GM21723 (cell line): ENCODE measurements around the gene CADM1.

Source experiments
- ATAC-seq: cut with Tn5 transposase; IDR thresholded peaks from one replicate; pipeline ENCODE4 v1.9.1; 2021; ENCODE audit warnings: mild to moderate bottlenecking, moderate library complexity; ENCODE audit not compliant: unreplicated experiment

The CADM1 gene

GRCh38 chr11:115161876-115162275, 342.3 kb downstream of the CADM1 start:
- no peak for ATAC-seq

GRCh38 chr11:115159207-115159606, 345.0 kb downstream of the CADM1 start:
- ATAC-seq, result no peak

GRCh38 chr11:115158053-115158452, 346.2 kb downstream of the CADM1 start:
- no peak for ATAC-seq

GRCh38 chr11:115157247-115157646, 347.0 kb downstream of the CADM1 start:
- ATAC-seq, result no peak

- no peak for ATAC-seq
These were observed 348.2 kb downstream of the CADM1 start for GRCh38 chr11:115155978-115156377.

- ATAC-seq, result no peak
These were observed 348.9 kb downstream of the CADM1 start for GRCh38 chr11:115155320-115155719.

- ATAC-seq, result no peak
These were observed 349.9 kb downstream of the CADM1 start for GRCh38 chr11:115154355-115154736.

- ATAC-seq, result no peak
These were observed 350.4 kb downstream of the CADM1 start for GRCh38 chr11:115153731-115154354.

- ATAC-seq, result no peak
These were observed 351.1 kb downstream of the CADM1 start for GRCh38 chr11:115153135-115153534.

GRCh38 chr11:115151010-115151409, 353.2 kb downstream of the CADM1 start:
- ATAC-seq, result no peak

- ATAC-seq, result no peak
These were observed 355.5 kb downstream of the CADM1 start for GRCh38 chr11:115148691-115149090.

- no peak for ATAC-seq
These were observed 356.1 kb downstream of the CADM1 start for GRCh38 chr11:115148101-115148500.

- ATAC-seq, result no peak
These were observed 356.9 kb downstream of the CADM1 start for GRCh38 chr11:115147243-115147807.

- no peak for ATAC-seq
These were observed 357.8 kb downstream of the CADM1 start for GRCh38 chr11:115146425-115146824.

GRCh38 chr11:115145324-115145723, 358.9 kb downstream of the CADM1 start:
- no peak for ATAC-seq

GRCh38 chr11:115144914-115145313, 359.3 kb downstream of the CADM1 start:
- ATAC-seq, result no peak

- ATAC-seq, result no peak
These were observed 360.2 kb downstream of the CADM1 start for GRCh38 chr11:115144014-115144413.

GRCh38 chr11:115141231-115142114, 362.7 kb downstream of the CADM1 start:
- no peak for ATAC-seq

GRCh38 chr11:115135936-115136335, 368.3 kb downstream of the CADM1 start:
- ATAC-seq, result no peak

GRCh38 chr11:115134926-115135325, 369.3 kb downstream of the CADM1 start:
- no peak for ATAC-seq

GRCh38 chr11:115133475-115134209, 370.6 kb downstream of the CADM1 start:
- no peak for ATAC-seq
